ENCODE measurements around the gene CELF2. TPM values are rescaled to one million over a fixed set of nuclear protein-coding genes. Genes with fewer than 3 reads are reported as not detected.
"Not testable (repeated sequence)": the region's sequence is repeated elsewhere in the genome, so short reads cannot be mapped to it uniquely, and the experiment has no call there.

The CELF2 gene
- total RNA-seq, 1 donor from 2014 or later = 29.3 TPM

DNA sequence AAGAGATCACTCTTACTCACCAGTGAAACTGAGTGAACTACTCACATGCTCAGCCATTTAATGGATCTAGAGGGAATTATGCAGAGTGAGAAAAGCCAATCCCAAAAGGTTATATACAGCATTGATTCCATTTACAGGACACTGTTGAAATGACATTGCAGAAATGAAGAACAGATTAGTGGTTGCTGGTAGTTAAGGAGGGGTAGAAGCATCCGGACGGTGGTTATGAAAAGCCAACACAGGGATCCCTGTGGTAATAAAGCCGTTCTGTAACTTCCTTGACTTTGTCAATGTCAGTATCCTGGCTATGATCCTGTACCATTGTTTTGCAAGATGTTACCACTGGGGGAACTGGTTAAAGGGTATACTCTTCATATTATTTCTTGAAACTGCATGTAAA, 340.3 kb downstream of the CELF2 start:
- DNase-seq = no peak

DNA sequence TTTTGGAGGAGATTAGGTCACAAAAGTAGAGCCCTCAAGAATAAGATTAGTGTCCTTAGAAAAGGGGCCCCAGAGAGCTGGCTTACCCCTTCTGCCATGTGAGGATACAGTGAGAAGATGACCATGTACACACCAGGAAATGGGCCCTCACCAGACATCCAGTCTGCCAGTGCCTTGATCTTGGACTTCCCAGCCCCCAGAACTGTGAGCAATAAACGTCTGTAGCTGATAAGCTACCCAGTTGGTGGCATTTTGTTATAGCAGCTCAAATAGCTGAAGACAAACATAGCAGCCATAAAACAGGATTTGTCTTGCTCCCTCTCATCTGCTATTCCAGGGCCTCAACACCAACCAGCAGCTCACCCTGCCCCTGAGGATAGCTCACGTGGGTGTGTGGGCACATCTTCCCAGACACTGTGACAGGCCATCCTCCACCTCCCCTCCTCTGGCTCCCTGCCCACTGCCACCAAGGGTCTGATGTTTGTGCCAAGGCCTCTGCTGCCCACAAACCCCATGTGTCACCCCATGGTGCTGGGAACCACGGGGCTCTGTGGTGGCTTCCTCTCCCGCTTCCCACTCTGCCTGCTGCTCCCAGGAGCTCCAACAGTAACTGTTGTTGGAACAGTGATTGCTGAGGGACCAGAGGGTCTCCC, 341.4 kb downstream of the CELF2 start:
- DNase-seq = no peak

DNA sequence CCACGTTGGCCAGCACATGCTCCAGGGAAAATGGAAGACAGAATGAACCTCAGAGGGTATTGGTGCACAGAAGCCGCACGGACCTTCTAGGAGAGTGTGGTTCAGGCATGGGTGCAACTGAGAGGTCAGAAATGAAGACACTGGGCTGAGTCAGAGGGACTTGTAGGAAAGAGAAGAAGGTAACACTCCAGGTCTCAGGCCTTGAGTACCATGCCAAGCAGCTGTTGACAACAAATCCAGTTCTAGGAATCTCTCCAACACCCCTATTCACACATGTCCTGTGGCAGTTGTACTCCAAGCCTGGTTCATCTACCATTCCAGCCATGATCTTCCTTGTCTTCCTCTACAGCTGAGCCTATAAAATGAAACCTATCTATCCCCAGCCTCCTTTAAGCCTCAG, 342.2 kb downstream of the CELF2 start:
- DNase-seq = no peak

DNA sequence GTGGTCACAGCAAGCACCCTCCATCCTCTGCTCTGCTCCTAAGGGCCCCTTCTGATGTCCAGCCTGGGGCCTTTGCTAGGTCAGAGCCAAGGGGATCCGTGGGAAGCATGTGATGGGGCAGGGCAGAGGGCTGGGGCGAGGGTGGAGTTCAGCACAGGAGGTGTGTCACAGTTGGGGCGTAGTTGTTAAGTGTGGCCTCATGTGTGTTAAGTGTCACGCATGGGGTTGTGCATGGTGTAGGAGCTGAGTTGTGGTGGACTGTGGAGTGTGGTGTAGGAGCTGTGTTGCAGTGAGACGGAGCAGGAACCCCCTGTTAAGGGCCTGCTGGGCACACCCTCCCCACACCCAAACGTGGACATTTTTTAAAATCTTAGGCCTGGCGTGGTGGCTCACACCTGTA, 345.8 kb downstream of the CELF2 start:
- DNase-seq = no peak

DNA sequence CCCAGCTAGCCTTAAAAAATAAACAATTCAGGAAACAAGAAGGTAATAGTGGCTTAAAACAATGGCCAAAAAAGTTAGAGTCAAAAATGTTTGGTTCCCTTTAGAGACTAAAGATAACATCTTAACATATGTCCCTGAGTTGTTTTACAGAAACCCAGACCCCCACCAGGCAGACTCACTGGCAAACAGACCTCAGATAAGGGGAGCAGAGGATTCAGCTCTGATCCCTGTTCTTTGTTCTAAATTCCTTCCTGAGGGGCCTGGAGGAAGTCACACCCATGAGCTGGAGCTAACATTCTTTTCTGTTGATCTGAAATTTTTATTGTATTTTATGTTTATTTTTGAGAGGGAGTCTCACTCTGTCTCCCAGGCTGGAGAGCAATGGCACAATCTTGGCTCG, 346.6 kb downstream of the CELF2 start:
- no peak for DNase-seq

DNA sequence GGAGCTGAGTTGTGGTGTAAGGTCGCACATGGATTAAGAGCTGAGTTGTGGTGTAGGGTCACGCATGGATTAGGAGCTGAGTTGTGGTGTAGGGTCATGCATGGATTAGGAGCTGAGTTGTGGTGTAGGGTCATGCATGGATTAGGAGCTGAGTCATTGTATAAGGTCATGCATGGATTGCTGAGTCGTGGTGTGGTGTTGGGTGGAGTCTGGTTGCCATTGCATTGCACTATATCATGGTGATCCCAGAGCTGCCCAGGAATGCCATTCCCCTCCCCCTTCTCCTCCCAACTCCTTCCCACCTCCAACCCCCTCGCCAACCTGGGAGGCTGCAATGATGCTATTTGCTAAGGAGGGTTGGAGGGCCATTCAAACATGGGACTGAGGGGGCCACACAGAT, 349.2 kb downstream of the CELF2 start:
- DNase-seq = not testable (repeated sequence)

DNA sequence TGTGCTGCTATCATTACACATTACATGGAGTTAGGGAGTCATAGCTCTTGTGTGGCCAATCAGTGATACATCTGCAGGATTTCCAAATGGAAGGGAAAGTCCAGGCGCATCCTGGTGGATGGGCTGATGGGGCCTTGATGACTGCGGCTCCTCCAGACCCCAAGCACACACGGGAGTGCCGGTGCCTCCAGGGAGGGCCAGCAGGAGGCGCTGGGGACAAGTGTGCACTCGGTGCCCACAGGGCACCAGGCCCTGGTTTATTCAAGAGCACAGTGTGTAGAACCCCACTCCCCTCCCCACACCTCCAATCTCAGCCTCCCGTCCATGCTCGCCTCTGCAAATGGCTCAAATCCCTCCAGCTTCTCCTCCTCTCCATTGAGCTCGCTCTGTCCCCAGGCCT, 349.8 kb downstream of the CELF2 start:
- no peak for DNase-seq

DNA sequence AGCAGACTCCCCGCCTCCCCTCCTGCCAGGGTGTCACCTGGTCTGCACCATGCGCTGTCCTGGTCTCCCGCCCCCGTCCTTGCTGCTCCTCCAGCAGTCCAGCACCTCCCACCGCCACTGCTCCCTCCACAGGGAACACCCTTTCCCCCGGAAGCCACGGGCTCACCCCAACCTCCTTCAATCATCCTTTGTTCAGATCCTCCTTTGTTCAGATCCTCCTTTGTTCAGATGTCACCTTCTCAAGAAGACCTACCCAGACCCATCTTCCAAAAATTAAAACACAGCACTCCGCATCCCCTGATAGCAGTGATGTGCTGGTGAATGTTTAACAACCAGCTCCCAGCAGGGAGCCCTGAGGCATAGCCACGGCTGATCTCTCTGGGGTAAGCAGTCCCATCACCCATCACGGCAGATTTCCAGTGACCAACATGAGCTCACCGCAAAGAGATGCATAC, 356.1 kb downstream of the CELF2 start:
- no peak for DNase-seq

DNA sequence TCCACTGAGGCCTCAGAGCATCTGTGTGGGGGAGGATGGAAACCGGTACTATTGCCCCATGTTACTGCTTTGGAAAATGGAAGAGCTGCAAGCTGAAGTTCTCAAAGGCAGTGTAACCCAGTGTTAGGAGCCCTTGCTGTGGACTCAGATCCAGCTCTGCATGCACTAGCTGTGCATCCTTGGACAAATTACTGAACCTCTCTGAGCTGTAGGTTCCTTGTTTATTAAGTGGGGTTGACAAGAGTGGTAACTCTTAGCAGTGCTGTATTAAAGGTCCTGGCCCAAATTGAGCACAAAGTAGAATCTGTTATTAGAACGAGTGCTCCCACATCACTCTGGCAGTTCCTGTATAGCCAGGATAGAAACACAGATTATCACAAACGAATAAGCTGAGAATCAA, 359.6 kb downstream of the CELF2 start:
- no peak for DNase-seq

DNA sequence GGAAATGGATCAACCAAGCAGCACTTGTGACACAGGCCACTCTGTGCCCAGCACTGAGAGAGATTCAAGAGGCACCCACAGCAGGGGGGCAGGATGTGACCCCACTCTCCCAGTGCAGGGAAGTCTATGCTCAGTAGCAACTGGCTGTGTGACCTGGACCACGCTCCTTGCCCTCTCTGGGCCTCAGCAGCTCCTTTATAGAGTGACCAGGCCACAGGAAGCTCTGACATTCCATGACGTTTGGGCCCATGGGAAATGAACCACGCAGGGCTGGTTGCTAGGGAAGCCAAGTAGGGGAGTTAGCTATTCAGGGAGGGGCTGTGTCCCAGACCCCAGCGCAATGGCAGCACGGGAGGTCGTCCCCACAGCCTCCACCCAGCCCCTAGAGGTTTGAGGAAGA, 361.2 kb downstream of the CELF2 start:
- no peak for DNase-seq

DNA sequence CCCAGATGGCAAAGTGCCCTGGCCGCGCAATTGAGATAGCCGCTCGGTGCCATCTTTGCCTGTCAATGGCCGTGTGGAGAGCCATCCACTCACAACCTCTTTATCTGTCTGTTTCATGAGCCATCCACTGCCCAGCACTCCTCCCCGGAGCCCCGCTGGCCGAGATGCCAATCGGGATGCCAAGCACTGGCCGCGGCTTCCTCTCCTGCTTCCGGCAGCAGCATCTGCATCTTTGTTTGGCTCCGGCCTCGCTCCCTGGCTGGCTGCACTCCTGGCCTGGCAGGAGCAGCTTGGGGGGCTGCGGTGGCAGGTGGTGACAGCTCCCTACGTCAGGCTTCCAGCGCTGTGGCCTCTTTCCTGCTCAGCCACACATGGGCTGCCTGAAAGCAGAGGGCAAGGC, 362.1 kb downstream of the CELF2 start:
- no peak for DNase-seq

DNA sequence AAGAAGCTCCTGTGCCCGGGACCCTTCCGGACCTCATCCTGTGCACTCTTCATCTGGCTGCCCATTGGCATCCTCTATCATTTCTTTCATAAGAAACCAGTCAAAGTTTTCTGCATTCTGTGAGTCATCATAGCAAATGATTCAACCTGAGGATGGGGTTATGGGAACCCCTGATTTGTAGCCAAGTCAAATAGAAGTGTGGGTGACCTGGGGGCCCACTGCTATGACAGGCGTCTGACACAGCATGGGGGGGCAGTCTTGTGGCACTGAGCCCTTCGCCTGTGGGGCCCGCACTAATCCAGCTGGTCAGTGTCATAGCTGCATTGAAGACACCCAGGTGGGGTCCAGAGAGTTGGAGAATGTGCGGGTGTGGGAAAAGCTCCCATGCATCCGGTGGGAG, 363.4 kb downstream of the CELF2 start:
- DNase-seq = no peak

DNA sequence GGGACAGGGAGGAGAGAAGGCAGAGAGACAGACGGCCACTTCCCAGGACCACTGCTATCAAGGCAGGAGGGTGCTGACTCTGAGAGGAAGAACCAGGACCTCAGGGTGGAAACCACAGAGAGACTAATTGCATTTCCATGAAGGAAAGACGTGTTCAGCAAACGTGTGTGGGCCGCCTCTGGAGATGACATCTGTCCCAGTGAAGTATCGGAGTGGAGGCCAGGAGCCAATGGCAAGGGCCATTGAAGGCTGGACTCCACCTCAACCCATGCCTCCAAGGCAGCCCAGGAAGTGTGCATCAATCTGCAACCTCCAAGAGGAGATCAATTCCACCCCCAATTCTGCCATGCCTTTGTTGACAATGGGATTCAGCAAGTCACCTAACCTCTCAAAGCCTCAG, 363.8 kb downstream of the CELF2 start:
- DNase-seq = no peak

DNA sequence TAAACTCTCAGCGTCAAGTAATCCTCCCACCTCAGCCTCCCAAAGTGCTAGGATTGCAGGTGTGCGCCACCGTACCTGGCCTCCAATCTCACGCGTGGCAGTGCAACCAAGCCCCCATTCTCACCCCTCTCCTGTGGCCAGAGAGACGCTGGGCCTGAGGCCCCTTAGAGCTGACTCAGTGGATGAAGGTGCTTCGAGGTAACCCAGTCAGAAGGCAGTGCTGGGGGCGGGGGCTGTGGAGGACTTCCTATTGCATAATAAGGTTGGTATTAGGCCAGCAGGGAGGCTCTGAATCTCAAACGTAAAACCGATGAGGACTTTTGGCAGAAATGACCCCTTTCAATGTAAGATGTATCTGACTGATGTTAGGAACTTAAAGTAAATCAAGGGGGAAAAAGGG, 364.5 kb downstream of the CELF2 start:
- no peak for DNase-seq

DNA sequence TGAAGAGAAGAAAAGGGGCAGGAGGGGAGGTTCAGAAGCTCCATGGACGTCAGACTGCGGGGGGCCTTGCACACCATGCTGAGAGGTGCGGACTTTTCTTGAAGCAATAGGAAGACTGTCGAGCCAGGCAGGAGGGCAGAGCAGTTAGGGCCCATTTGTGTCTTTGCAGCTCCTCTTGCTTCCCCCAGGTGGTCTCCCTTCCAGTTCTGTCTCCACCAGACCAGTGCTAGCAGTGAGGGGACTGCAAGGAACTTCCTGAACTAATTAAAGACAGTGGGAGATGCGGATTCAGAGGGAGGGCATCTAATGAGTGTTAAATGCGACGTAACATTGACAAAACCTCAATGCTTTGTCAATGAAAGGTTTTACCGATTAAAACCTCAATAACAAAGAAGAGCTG, 368.4 kb downstream of the CELF2 start:
- DNase-seq = no peak
